GM12891 (cell line): ENCODE measurements around the gene MS4A6A.

Source experiments
- PAX5 ChIP-seq: IDR thresholded peaks from 2 replicates; pipeline ENCODE4 v1.6.1; 2011; ENCODE audit warnings: low read length, moderate library complexity, mild to moderate bottlenecking; ENCODE audit not compliant: insufficient read depth, severe bottlenecking
- POLR2A ChIP-seq: IDR thresholded peaks from 2 replicates; pipeline ENCODE4 v1.6.1; 2011; ENCODE audit warnings: low read depth, low read length, control low read depth
- POLR2AphosphoS5 ChIP-seq: IDR thresholded peaks from 2 replicates; pipeline ENCODE4 v1.6.1; 2011; ENCODE audit warnings: low read depth, low read length, control low read depth
- POU2F2 ChIP-seq: IDR thresholded peaks from 2 replicates; pipeline ENCODE4 v1.6.1; 2011; ENCODE audit warnings: low read depth, mild to moderate bottlenecking, control low read depth, low read length, moderate library complexity
- SPI1 ChIP-seq: IDR thresholded peaks from 2 replicates; pipeline ENCODE4 v1.6.1; 2011; ENCODE audit warnings: low read depth, low read length, control low read depth
- TAF1 ChIP-seq: IDR thresholded peaks from 2 replicates; pipeline ENCODE4 v1.6.1; 2011; ENCODE audit warnings: low read depth, low read length, control low read depth

DNA sequence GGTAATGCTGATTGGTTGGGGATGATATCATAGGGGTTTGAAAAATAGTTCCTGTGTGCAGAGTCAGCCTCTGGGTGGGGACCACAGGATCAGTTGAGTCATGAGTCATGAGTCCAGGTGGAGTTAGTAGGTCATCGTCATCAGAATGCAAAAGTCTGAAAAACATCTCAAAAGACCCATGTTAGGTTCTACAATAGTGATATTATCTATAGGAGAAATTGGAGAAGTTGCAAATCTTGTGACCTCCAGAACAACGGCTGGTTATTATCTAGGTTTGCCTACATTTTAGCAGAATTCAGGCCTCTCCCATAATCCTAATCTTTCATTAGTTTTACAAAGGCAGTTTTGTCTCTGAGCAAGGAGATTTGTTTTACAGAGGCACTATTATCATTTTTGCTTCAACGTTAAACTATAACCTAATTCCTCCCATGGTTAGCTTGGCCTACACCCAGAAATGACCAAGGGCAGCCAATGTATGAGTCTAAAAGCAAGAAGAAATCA, 55.5 kb downstream of the MS4A6A start:
- TF ChIP-seq POLR2A (no peak), POLR2AphosphoS5 (no peak), SPI1 (no peak), TAF1 (no peak), POU2F2 (no peak), PAX5 (no peak)
